HG02588 (cell line): Measurements from ENCODE around the gene CEP70.
"Not testable (repeated sequence)": the region's sequence is repeated elsewhere in the genome, so short reads cannot be mapped to it uniquely, and the experiment has no call there.

Experiments
- ATAC-seq: cut with Tn5 transposase; IDR thresholded peaks from one replicate; pipeline ENCODE4 v1.9.1; 2021; ENCODE audit warnings: mild to moderate bottlenecking, moderate library complexity; ENCODE audit not compliant: unreplicated experiment

CEP70 gene, protein sequence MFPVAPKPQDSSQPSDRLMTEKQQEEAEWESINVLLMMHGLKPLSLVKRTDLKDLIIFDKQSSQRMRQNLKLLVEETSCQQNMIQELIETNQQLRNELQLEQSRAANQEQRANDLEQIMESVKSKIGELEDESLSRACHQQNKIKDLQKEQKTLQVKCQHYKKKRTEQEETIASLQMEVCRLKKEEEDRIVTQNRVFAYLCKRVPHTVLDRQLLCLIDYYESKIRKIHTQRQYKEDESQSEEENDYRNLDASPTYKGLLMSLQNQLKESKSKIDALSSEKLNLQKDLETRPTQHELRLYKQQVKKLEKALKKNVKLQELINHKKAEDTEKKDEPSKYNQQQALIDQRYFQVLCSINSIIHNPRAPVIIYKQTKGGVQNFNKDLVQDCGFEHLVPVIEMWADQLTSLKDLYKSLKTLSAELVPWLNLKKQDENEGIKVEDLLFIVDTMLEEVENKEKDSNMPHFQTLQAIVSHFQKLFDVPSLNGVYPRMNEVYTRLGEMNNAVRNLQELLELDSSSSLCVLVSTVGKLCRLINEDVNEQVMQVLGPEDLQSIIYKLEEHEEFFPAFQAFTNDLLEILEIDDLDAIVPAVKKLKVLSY

DNA sequence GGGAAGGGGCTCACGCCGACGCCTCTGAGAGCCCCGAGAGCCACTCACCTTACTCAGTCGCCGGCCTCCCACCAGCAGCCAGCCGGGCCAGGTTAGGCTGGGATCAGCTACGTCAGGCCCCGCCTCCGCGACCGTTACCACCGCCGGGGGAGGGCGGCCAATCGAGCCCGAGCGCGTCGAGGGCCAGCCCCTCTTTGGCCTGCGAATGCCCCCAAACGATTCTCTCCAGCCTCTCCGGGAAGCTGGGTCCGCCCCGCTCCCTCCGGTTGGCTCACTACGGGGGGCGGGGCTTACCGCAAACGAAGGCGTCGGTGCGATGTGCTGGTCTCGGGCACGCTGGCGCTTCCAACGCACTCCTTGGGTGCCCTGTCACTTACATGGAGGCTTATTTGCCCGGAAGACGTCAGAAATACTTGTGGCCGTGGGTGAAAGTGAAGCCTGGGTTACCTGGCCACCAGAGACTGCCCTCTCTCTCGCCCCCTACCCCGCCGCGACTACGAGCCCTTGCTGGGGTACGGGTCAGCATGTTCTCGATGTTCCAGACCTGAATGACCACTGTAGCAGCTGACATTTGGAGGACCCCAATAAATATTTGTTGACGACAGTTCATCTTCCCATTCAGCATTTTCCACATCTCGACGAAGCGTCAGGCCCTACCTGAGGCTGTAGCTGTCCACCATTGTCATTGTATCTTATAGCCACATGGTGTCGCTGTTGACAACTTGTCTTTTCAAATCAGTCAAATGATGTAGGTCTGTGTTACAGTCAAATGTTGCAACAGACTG lies at the start of gene CEP70:
TSS of gene CEP70 (minus strand) at position 111 of the 785 bp plus-strand sequence. CDS start 21,333 bp downstream, outside the sequence.
- ATAC-seq = peak; percentile 93

DNA sequence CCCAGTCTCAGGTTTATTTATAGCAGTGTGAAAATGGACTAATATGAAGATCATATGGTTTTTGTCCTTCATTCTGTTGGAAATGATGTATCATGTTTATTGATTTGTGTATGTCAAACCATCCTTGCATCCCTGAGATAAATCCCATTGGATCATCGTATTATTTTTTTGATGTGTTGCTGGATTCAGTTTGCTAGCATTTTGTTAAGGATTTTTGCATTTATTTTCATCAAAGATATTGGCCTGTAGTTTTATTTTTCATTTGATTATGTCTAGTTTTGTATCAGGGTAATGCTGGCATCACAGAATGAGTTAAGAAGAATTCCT lies 48.8 kb upstream of the CEP70 start:
- ATAC-seq = no peak

DNA sequence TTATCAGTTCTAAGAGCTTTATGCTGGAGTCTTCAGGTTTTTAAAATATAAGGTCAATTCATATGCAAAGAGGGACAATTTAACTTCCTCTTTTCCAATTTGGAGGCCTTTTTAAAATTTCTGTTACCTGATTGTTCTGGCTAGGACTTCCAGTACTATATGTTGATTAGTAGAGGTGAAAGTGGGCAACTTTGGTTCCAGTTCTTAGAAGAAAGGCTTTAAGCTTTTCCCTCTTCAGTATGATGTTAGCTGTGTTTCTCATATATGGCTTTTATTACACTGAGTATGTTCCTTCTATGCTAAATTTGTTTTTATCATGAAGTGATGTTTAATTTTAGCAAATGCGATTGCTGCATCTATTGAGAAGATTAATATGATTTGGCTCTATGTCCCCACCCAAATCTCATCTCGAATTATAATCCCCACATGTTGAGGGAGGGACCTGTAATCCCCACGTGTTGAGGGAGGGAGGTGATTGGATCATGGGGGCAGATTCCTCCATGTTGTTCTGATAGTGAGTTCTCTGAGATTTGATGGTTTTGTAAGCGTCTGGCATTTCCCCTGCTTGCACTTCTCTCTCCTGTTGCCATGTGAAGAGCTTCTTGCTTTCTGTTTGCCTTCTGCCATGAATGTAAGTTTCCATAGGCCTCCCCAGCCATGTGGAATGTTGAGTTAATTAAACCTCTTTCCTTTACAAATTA lies 48.3 kb upstream of the CEP70 start:
- ATAC-seq = no peak

DNA sequence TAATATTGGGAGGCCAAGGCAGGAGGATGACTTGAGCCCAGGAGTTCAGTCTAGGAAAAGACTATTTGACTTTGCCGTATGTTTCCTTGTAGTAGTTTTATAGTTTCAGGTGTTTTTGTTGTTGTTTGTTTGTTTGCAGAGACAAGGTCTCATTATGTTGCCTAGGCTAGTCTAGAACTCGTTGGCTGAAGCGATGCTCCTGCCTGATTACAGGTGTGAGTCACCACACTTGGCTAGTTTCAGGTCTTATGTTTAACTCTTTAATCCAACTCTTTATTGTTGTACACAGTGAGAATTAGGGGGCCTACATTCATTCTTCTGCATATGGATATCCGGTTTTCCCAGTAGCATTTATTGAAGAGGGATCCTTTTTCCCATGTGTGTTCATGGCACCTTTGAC lies 46.5 kb upstream of the CEP70 start:
- no peak for ATAC-seq

DNA sequence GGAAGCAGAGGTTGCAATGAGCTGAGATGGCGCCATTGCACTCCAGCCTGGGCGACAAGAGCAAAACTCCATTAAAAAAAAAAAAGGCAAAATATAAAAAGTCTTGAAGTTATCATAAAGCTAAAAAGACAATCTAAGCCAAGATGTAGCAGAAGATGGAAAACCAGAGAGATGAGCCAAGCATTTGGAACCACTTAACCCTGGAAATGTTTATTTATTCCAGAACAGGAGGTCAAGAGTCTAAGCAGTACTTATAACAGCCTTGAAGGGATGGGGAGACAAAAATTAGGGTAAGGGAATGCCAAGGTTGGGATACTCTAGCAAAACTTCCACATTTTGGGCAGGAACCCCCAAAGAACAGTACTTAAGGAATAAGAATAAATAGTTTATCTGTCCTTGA lies 44.6 kb upstream of the CEP70 start:
- ATAC-seq = no peak

DNA sequence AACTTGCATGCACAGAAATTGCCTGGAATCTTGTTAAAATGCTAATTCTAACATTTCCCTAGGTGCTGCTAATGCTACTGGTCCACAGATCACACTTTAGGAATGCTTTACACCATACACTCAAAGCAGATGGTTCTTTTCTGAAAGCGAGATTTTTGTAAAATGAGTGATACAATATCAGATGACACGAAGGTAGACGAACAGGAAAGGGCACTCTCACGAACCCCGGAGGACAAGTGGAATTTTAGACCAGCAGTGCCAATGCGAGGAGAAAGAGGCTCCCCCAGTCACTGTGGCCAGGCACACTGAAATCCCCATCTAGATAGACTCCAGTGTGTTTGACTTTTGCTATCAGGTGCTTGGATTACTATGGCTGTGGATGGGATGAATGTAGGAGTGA lies 35.5 kb upstream of the CEP70 start:
- no peak for ATAC-seq

DNA sequence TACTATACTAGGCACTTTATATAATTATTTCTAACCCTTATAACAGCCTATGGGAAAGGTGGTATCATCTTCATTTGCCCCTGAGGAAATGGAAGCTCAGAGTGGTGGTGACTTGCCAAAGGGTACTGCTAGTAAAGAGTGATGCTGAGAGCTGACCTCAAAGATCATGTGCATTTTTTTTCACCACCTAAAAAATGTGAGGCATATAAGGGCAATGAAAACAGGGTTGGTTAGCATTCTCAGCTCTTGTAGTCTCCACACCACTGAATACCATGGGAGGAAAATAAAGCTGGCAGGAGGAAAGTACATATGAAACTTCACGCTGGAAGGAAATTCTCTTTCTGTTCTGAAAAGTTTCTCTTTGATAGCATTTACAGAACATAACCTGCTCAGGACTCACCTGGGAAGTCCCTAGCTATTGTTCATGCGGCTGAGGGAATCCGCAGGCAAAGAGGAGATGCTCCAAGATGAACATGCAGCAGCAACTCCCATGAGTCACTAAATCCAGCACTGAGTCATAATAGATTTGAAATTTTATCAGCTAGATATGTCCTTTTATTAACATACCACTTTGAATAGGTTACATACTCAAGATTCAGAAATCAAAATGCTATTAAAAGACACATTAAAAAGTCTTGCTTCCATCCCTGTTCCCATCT lies 31.8 kb upstream of the CEP70 start:
- ATAC-seq = no peak

DNA sequence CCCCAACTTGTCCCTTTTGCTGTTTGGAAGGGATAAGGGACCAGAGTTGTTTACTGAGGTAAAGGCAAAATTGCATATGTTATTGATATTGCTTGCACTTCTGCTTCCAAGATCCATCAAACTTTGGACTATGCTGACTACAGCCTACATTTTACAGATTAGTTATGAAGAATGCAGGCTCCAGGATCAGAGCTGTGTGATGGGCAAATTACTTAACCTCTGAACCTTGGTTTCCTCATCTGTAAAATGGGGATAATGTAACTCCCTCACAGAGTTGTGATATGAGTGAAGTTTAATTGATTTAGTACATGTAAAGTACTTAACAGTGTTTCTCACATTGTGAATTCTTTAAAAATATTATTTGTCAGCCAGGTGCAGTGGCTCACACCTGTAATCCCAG lies 30.5 kb upstream of the CEP70 start:
- ATAC-seq = no peak

DNA sequence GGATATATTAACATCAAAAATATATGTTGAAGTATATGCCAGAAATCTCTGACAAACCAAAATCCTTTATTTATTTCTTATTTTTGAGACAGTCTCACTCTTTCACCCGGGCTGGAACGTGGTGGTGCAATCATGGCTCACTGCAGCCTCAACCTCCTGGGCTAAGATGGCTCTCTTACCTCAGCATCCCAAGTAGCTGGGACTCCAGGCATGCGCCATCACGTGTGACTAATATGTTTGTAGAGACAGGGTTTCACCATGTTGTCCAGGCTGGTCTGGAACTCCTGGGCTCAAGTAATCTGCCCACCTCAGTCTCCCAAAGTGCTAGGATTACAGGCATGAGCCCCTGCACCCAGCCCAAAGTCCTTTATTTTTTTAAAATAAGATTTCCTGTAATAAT lies 26.4 kb upstream of the CEP70 start:
- no peak for ATAC-seq

DNA sequence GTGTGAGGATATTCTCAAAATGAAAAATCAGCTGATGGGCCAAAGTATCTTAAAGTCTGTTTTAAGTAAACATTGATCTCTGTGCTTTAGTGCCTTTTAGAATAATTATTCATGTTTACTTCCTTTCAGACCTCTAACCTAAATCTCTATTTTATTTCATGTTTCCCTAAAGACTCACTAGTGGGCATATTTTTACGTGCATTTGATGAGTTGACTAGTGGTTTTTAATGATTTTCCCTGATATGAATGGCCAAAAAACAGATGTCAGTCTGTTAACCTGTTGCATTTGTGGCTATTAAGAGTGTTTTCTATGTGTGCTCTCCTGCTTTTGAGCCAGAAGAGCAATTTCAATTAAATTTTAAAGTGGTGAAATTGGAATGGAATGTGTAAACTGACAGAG lies 21.4 kb upstream of the CEP70 start:
- ATAC-seq = no peak

DNA sequence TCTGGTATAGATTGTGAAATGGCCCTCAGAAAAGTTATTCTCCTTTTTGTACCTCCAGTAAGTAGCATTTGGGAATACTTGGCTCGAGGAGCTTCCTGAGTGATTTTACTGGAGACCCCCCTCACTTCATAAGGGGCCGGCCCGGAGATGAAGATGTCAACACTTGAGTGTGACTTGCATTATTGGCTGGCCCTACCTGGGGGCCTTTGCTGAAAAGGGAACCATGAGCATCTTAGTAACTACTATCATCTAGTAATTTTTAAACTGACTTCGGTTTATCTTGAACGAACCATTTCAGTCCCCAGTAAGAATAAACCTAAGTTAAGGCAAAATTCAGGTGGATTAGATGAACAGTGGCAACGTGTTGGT lies 15.8 kb upstream of the CEP70 start:
- ATAC-seq = no peak

DNA sequence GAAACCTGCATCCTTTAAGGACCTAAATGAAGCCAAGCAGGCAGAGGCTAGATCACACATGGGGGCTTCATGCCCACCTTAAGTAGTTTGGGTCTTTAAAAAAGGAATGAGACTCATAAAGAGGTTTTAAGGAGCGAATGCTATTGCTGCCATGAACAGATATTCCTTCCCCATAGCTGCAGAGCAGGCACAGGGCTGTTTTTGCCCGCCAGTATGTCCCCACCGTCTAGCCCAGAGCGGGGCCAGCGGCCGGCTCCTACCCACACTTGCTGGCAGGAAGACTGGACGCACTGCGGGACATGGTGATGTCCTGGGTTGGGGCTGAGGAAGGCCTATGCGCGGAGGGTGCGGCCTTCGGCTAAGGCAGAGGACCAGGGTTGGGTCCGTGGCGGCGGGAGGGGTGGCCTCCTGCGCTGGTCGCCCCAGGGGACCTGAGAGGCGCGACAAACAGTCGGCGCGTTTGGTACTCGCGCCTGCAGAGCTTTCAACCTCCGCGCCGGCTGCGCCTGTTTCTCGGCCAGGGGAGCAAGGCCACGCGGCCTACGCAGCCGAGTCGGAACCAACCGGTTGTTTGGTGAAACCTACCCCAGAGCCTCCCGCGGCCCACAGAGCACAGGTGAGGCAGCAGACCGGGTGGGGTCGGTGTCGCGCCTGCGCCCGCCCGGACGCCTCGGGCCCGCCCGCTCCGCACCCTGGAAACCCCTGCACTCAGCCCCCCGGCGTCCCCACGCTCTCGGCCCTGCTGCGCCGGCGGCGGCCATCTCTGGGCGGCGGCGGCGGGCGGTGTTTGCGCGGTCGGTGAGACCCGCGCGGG lies 14.5 kb upstream of the CEP70 start, which contains the start of gene FAIM:
TSS of gene FAIM (plus strand) at position 450 of the 814 bp plus-strand sequence. CDS start 10,956 bp downstream, outside the sequence.
- peak; percentile 75 for ATAC-seq

DNA sequence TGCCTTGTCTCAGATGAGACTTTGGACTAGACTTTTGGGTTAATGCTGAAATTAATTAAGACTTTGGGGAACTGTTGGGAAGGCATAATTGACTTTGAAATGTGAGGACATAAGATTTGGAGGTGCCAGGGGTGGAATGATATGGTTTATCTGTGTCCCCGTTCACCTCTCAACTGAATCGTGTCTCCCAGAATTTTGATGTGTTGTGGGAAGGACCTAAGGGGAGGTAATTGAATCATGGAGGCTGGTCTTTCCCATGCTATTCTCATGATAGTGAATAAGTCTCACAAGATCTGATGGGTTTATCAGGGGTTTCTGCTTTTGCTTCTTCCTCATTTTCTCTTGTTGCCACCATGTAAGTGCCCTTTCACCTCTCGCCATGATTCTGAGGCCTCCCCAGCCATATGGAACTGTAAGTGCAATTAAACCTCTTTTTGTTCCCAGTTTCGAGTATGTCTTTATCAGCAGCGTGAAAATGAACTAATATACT lies 10.1 kb upstream of the CEP70 start:
- ATAC-seq = not testable (repeated sequence)

DNA sequence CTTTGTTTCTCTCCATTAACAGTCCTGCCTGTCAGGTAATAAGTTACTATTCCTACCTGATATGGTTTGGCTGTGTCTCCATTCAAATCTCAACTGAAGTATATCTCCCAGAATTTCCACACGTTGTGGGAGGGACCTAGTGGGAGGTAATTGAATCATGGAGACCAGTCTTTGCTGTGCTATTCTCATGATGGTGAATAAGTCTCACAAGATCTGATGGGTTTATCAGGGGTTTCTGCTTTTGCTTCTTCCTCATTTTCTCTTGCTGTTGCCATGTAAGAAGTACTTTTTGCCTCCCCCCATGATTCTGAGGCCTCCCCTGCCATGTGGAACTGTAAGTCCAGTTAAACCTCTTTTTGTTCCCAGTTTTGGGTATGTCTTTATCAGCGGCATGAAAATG lies 7.6 kb upstream of the CEP70 start:
- ATAC-seq = not testable (repeated sequence)

DNA sequence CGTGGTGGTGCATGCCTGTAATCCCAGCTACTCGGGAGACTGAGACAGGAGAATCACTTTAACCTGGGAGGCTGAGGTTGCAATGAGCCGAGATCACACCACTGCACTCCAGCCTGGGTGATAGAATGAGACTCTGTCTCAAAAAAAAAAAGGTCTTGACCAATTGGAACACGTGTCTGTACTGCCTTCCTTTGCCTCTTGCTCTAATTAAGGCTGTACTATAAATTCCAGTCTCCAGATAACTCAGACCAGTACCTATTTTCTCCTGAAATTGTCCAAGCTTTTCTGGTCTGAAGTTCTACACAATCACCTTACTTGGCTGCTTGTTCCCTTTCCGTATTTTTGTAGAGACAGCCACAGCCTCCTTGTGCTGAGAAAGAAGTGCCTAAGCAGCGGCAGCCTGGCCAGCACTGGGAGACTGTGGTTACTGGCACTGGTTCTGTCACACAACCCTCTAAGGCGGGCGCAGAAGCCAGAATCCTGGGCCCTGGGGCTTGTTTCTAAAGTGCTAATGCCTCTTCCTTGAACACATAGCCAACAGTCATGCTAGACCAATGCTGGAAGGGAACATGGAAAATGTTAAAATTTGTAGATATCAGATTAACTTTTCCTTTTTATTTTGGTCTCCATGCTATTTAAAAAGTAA lies 6.2 kb upstream of the CEP70 start:
- no peak for ATAC-seq

DNA sequence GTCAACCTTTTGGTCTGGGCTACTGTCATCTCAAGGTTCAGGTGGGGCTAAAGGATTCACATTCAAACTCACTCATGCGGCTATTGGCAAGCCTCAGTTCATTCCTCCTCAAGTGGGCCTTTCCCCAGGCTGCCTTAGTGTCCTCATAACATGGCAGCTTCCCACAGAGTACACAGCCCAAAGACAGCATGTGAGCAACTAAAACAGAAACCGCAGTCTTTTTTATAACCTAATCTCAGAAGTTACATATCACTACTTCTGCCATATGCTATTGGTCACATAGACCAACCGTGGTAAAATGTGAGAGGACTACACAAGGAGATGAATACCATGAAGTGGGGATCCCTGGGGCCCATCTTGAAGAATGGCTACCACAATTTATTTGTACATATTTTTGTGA lies 4.5 kb upstream of the CEP70 start:
- no peak for ATAC-seq

DNA sequence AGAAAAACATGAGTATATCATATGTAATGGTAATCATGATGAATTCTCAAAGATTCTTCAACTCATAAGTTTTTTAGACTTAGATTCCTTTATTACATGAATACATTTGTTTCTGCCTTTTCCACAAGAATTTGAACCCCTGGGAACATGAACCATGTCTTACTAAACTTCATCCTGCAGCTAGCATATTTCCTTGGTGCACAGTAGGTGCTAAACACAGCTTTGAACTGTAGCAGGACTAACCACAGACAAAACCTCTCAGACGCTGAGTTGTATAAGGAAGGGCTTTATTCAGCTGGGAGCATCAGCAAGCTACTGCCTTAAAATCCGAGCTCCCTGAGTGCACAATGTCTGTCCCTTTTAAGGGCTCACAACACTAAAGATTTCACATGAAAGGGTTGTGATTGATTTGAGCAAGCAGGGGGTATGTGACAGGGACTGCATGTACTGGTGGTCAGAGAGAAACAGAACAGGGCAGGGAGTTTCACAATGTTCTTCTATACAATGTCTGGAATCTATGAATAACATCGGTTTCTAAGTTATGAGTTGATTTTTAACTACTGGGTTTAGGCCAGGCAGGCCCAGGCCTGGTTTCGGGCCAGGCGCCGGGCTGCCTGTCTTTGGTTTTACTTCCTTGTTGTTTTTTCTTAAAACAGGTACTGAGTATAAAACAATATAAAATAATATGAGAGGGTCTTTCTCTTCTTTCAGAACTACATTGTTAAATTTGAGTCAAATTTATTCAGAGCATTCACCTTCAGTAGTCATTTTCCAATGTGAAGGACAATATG lies 3.3 kb upstream of the CEP70 start:
- ATAC-seq = not testable (repeated sequence)

DNA sequence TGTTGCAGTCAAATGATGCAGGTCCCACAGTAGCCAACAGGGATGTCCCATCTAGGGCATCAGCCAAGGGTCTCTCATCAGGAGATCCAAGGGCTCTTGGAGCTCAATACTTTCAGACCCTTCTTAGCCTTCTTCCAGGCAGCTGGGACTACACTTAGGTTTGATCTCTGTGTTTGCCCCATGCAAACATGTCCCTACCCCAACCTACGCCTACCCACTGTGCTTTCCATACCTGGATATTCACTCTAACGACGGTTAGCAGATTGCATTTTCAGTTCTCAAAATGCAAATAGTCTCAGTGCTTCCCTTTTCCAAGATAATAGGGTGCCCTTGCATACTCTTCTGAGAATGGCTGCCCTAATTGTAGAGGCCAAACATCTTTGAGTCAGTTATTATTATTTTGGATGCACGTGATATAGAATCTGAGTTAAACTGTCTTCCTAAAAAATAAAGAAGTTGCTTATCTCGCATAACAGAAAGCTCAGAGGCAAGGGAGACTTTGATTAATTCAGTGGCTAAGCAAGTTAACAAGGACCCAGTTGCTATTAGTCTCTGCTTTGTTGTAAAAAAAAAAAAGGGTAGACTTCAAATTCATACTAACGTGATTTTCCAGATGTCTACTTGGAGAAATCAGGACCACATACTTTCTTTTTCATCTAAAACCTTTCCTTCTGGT lies 1.0 kb upstream of the CEP70 start:
- ATAC-seq = no peak
